HG02852 (cell line): ENCODE results near the gene VTI1B.

Experiments used
- ATAC-seq: cut with Tn5 transposase; IDR thresholded peaks from one replicate; pipeline ENCODE4 v1.9.1; 2021; ENCODE audit warnings: mild to moderate bottlenecking, moderate library complexity; ENCODE audit not compliant: unreplicated experiment

VTI1B gene

GRCh38 chr14:67680121-67680602 lies 5.7 kb upstream of the VTI1B start:
- peak; percentile 100 for ATAC-seq

DNA sequence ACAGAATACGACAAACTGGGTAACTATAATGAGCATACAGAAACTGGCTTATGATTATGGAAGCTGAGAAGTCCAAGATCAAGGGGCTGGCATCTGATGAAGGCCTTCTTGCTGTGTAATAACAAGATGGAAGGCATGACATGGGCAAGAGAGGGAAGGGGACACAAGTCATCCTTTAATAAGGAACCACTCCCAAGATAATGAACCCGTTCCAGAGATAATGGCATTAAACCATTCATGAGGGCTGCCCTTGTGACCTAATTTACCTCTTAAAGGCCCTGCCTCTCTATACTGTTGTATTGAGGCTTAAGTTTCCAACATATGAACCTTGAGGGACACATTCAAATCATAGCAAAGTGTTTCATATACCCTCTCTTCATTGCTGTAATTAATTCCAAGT lies 4.6 kb upstream of the VTI1B start:
- no peak for ATAC-seq

DNA sequence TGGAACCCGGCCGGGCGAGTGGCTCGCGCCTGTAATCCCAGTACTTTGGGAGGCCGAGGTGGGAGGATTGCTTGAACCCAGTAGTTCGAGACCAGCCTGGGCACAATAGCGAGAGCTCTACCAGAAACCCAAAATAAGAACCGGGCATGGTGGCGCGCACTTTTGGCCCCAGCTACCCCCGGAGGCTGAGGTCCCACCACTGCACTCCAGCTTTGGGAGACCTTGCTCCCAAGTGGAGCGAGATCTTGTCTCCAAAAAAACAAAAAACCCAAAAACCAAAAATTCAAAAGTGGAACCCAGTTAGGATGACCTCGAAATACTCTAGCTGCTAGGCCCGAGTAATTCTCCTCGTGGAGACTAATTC lies 769 bp upstream of the VTI1B start:
- no peak for ATAC-seq

- peak; percentile 49 for ATAC-seq
Observed at GRCh38 chr14:67674139-67674479, 323 bp downstream of the VTI1B start.

DNA sequence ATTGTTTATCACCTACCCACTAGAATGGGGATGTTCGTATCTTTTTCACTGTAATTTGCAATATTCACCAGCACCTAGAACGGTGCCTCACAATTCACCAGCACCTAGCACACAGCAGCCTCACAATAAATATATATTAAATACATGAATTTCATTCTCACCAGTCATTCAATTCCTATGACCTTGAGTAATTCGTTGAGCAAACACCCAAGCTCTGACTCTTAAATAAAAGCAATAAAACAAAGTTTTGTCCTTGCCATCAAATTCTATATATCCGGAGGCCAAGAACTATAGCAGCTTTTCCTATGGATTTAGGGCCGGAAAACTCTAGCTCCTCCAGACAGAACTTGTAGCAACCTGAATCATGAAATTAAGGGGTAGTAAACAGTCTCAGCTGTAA lies 981 bp downstream of the VTI1B start:
- no peak for ATAC-seq

DNA sequence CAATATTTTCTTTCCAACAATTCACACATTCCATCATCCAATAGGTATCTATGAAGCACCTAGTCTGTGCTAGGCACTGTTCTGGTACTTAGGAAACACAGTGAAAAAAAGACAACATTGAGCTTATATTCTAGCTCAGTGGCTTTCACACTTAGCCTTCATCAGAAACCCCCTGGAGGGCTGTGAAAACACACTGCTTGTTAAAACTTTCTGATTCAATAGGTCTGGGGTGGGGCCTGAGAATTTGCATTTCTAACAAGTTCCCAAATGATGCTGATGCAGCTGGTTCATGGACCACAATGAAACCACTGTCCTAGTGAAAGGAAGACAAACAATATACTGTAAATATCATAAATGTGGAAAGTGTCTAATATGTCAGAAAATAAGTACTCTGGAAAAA lies 5.9 kb downstream of the VTI1B start:
- ATAC-seq: no peak

- ATAC-seq: no peak
Observed at GRCh38 chr14:67666750-67667449, 7.5 kb downstream of the VTI1B start.

DNA sequence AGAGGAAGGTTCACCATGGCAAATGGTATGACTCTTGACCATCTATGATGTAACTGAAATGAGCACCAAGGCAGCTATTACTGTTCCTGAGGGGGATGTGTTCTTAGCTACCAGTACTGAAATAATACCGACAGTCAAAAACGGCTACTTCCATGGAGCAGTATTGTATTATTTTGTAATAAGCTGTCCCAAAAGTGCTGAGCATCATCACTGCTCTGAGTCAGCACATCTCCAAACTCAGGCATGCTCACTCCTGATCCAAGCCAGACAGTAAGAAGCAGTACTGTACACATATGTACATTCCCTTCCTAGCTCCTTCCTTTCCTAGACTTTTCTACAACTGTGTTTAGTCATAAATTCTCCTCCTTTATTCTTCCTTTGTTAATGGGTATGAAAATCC lies 8.6 kb downstream of the VTI1B start:
- no peak for ATAC-seq

- no peak for ATAC-seq
Observed at GRCh38 chr14:67663633-67664032, 10.8 kb downstream of the VTI1B start.

DNA sequence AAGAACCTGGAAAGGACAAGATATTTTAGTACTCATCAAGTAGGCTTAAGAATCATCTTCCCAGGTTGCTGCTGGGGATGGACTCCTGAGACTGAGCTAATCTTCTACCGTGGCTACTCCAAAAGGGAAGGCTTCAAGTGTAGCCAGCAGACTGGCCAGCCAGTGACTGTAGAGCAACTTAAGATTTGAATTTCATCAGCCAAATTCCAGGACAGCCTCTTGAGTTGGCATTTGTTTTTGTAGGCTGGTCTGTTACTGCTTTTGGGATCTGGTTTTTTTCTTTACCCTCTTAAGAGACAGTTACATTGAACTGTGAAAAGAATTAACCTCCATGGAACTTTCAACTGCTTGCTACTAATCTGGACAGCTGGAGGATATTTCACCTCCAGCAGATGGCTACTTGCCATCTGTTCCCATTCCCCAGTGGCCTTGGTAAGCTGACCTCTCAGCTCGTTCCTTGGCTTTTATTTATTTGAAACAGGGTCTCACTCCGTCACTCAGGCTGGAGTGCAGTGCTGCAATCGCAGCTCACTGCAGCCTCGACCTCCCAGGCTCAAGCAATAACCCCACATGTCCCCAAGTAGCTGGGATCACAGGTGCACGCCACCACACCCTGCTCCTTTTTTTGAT lies 20.7 kb downstream of the VTI1B start:
- no peak for ATAC-seq

- no peak for ATAC-seq
Observed at GRCh38 chr14:67652189-67652588, 22.2 kb downstream of the VTI1B start.

GRCh38 chr14:67650694-67651093 lies 23.7 kb downstream of the VTI1B start:
- ATAC-seq: no peak

- ATAC-seq: no peak
Observed at GRCh38 chr14:67650151-67650550, 24.3 kb downstream of the VTI1B start.

DNA sequence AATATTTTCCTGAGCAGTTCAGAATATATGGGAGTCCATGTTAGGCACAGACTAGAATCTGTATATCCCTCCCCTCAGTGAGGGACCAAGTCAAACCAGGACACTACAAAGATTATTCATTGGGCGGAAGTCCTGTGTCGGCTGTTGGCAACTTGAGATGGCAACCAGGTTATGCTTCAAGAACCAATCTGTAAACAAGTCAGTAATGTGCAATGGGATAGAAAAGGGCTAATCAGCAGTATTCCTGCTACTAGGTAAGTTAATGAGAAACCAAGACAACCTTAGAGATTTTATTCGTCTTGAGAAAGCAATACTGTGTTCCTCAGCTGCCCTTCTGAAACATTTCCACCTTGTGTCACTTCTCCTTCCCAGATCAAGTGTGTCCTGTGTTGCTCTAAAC lies 28.3 kb downstream of the VTI1B start:
- ATAC-seq: no peak

- no peak for ATAC-seq
Observed at GRCh38 chr14:67645414-67645813, 29.0 kb downstream of the VTI1B start.

DNA sequence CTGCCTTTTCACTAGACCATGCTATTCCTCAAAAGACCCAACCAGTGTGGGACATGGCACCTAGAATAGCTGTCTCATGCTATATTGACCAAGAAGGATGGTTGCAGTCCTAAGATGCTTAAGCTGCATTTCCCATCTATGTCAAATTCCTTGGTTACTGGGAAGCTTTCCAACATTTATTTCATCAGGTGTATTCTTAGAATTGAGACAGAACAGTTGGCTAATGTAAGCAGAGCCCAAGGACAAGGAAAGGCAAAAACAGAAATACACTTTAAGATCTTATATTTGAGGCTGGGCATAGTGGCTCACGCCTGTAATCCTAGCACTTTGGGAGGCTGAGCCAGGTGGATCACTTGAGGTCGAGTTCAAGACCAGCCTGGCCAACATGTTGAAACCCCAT lies 30.0 kb downstream of the VTI1B start:
- no peak for ATAC-seq

DNA sequence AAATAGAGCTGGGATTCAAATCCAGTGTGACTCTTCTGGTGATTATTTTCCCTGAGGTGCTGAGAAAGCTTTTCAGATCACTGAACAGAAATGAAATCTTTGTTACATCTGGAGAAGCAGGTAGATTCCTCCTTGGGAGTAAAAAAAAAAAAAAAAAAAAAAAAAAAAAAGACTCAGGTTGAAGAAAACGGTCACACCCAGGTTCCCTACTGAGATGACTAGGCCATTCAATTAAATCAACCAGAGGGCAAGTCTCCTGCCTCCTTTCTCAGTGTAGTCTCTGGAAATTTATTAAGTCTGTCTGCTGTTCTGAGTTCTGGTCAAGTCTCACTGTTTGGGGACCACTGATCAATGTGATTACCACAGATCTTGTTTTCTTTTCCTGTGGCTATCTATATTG lies 30.7 kb downstream of the VTI1B start:
- ATAC-seq: no peak

DNA sequence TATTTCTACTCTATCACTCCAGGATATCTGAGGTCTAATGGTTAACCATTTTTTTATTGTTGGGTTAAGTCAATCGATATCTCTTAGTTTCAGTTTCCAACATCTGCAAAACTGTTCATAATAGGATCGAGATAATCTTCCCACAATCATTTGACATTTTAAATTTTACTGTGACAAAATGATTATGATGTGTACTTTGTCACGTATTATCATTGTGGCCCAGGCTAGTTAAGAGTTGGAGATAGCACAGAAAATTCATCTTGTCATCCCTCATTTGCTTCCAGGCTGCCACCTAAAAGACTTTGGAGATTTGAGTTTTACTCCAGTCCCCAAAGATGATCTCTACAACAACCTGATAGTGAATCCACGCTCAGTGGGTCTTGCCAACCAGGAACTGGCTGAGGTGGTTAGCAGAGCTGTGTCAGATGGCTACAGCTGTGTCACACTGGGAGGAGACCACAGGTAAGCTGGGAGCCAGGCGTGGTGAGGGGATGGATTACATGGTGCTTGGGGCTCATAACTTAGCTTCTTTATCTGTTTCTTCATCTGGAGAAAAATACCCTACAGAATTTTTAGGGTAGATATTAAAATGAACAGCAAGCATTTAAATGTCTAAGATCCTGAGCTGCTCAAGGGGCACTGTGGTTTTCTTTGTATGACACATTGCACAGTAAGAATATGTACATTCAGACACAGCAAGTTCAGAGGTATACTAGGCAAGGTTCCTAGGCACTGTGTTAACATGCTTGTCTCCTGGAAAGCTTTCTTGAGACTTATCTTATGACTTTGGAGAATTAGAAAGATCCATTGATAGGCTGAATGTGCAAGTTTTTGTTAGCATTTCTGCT lies 32.3 kb downstream of the VTI1B start:
- ATAC-seq: no peak

DNA sequence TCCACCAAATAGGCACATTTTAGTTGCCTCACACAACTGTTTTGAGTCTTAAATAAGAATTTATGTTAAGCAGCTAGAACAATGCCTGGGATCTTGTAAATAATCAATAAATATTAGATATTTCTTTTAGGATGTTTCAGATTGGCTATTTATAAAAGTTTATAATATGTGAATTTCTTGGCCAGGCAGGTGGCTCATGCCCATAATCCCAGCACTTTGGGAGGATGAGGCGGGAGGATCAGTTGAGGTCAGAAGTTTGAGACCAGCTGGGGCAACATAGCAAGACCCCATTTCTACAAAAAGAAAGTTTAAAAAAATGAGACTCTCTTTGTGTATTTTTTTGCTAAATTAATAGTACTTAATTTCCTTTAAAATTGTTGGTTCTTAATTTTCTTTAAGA lies 33.0 kb downstream of the VTI1B start:
- ATAC-seq: no peak

DNA sequence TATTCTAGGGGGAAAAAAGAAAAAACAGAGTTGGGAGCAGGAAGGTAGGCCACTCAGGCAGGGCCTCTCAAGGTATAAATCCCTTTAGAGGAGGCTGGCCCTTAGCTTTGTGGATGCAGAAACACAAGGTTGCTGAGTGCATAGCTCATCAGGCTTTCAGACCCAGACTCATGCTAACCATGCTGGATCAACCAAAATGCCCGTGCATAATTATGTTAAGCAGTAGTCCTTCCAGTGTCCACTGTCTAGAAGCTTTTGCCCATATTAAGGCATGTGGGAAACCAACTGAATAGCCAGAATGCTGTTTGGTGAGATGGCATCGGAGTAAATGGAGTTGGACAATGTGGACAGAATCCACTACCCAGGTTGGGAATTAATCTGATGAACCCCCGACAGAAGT lies 35.8 kb downstream of the VTI1B start:
- ATAC-seq: no peak

- ATAC-seq: no peak
Observed at GRCh38 chr14:67636361-67636919, 38.0 kb downstream of the VTI1B start.
